Caco-2 (cell line): Measurements from ENCODE around the gene RNU6-9. TPM values are rescaled to one million over a fixed set of nuclear protein-coding genes. Genes with fewer than 3 reads are reported as not detected.

Source experiments
- BruUV-seq: library from RNA; stranded (reverse); fragments of 400-500 nt; replicated peaks from 2 replicates; lab custom pipeline; 2021; lab: Mats Ljungman, UMichigan
- CTCF ChIA-PET: fragments of 300-600 bp; sonication (Branson Sonifier 250); formaldehyde crosslinking; loops from one replicate; lab custom pipeline; 2022; ENCODE audit warnings: antibody characterized with exemption; lab: Charles Lee
- POLR2A ChIA-PET: fragments of 300-600 bp; sonication (Branson Sonifier 250); formaldehyde crosslinking; loops from one replicate; lab custom pipeline; 2022; ENCODE audit warnings: antibody characterized with exemption; lab: Charles Lee
- DNase-seq, 2 experiments: peaks; one replicate each; pipeline versions ENCODE4 v3.0.0 to v3.0.0-alpha.2; 2020 to 2022
- H3K27me3 ChIP-seq: replicated peaks from 2 replicates; pipeline ENCODE4 v1.6.0; 2011; ENCODE audit warnings: low read length; ENCODE audit not compliant: control insufficient read depth, insufficient read depth
- H3K36me3 ChIP-seq: 2 replicates; pipeline ENCODE4 v1.5.1; 2011; ENCODE audit warnings: low read length; ENCODE audit not compliant: control insufficient read depth, insufficient read depth
- H3K4me1 ChIP-seq: fragments of 250-450 bp; sonication (Bioruptor Pico); 2 replicates; pipeline ENCODE4 v1.5.1; 2020; ENCODE audit warnings: mild to moderate bottlenecking
- H3K4me3 ChIP-seq: 2 replicates; pipeline ENCODE4 v1.5.1; 2011; ENCODE audit warnings: low read depth, mild to moderate bottlenecking, control low read depth, low read length
- H3K9me3 ChIP-seq: fragments of 250-450 bp; sonication (Bioruptor Pico); 2 replicates; pipeline ENCODE4 v1.5.1; 2020; ENCODE audit warnings: mild to moderate bottlenecking, moderate library complexity
- H3K27ac Mint-ChIP-seq: one replicate; pipeline ENCODE4 v1.8.0; 2022; ENCODE audit warnings: mixed read lengths; ENCODE audit not compliant: unreplicated experiment
- H3K27me3 Mint-ChIP-seq: one replicate; pipeline ENCODE4 v1.8.0; 2022; ENCODE audit warnings: mixed read lengths; ENCODE audit not compliant: insufficient read depth, unreplicated experiment
- H3K36me3 Mint-ChIP-seq: one replicate; pipeline ENCODE4 v1.8.0; 2022; ENCODE audit warnings: mild to moderate bottlenecking, mixed read lengths; ENCODE audit not compliant: insufficient read depth, unreplicated experiment
- H3K4me1 Mint-ChIP-seq: one replicate; pipeline ENCODE4 v1.8.0; 2022; ENCODE audit warnings: low read depth, mixed read lengths; ENCODE audit not compliant: unreplicated experiment
- H3K4me3 Mint-ChIP-seq: one replicate; pipeline ENCODE4 v1.8.0; 2022; ENCODE audit warnings: mild to moderate bottlenecking, moderate library complexity, mixed read lengths; ENCODE audit not compliant: unreplicated experiment
- H3K9me3 Mint-ChIP-seq: one replicate; pipeline ENCODE4 v1.8.0; 2022; ENCODE audit warnings: mixed read lengths; ENCODE audit not compliant: unreplicated experiment
- intact Hi-C: fragments of 100-400 bp; cut with micrococcal nuclease; formaldehyde crosslinking; loops from one replicate; pipeline ENCODE4 v1.10.0; 2022; ENCODE audit not compliant: unreplicated experiment
- total RNA-seq: library from RNA; stranded (reverse); gene quantifications from 2 replicates; pipeline ENCODE4 v1.2.3, GENCODE V29; 2022
- TF ChIP-seq, protein P1 (sequence below), 2 experiments: fragments of 200-600 bp in 1 of 2; IDR thresholded peaks; 1 replicate in 1 of 2; 2 replicates in 1 of 2; pipeline versions ENCODE4 v1.5.1 to v1.8.0; 2011 to 2022; ENCODE audit warnings: antibody characterized with exemption in 1 of 2, control low read depth in 1 of 2, inconsistent platforms in 1 of 2, low read depth in 1 of 2, low read length in 1 of 2, mild to moderate bottlenecking in 1 of 2, moderate library complexity in 1 of 2; ENCODE audit not compliant: insufficient read depth in 1 of 2, severe bottlenecking in 1 of 2, unreplicated experiment in 1 of 2

RNU6-9 gene
- total RNA-seq, 1 experiment from 2014 or later, result not detected

DNA sequence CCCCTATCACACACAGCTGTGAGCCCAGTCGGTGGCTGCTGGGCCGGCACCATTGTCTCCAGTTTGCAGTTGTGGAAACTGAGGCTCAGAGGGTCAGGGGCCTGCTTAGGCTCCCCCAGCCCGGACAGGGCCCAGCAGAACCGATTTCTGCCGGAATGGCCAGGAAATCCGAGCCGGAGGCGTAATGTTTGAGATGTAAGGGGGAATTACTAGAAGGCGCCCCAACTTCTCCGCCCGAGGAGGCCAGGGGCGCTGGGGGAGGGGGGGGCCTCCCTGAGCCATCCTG is 24.8 kb downstream of the RNU6-9 start:
- Mint-ChIP-seq H3K27me3 (no peaks in the 10 kb centered on the region), H3K4me3 (peak overlapping the region; percentile 69), H3K36me3 (peaks cover 12% of the 10 kb centered on the region), H3K4me1 (no peaks in the 10 kb centered on the region), H3K9me3 (no peaks in the 10 kb centered on the region), H3K27ac (no peak overlapping the region)
- ChIA-PET POLR2A (no interaction called here), CTCF (no interaction called here)
- no peak for DNase-seq
- intact Hi-C loops, result no loop called here
- peak overlapping the region; percentile 87 for H3K4me3 ChIP-seq
- 0 out of 2 replicates have a peak, but pooled peaks cover 9% of the 10 kb centered on the region for H3K4me1 ChIP-seq
- no peaks in the 10 kb centered on the region for H3K36me3 ChIP-seq
- no peaks in the 10 kb centered on the region for H3K9me3 ChIP-seq
- no TSS peak for BruUV-seq
- H3K27me3 ChIP-seq, result no peaks in the 10 kb centered on the region
- TF ChIP-seq, protein P1, sequence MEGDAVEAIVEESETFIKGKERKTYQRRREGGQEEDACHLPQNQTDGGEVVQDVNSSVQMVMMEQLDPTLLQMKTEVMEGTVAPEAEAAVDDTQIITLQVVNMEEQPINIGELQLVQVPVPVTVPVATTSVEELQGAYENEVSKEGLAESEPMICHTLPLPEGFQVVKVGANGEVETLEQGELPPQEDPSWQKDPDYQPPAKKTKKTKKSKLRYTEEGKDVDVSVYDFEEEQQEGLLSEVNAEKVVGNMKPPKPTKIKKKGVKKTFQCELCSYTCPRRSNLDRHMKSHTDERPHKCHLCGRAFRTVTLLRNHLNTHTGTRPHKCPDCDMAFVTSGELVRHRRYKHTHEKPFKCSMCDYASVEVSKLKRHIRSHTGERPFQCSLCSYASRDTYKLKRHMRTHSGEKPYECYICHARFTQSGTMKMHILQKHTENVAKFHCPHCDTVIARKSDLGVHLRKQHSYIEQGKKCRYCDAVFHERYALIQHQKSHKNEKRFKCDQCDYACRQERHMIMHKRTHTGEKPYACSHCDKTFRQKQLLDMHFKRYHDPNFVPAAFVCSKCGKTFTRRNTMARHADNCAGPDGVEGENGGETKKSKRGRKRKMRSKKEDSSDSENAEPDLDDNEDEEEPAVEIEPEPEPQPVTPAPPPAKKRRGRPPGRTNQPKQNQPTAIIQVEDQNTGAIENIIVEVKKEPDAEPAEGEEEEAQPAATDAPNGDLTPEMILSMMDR (IDR thresholded peaks at IDR 0.05; ENCODE audit: insufficient read depth in 1 of 2, low read depth in 1 of 2, low read length in 1 of 2, severe bottlenecking in 1 of 2, unreplicated experiment in 1 of 2), result no peak

DNA sequence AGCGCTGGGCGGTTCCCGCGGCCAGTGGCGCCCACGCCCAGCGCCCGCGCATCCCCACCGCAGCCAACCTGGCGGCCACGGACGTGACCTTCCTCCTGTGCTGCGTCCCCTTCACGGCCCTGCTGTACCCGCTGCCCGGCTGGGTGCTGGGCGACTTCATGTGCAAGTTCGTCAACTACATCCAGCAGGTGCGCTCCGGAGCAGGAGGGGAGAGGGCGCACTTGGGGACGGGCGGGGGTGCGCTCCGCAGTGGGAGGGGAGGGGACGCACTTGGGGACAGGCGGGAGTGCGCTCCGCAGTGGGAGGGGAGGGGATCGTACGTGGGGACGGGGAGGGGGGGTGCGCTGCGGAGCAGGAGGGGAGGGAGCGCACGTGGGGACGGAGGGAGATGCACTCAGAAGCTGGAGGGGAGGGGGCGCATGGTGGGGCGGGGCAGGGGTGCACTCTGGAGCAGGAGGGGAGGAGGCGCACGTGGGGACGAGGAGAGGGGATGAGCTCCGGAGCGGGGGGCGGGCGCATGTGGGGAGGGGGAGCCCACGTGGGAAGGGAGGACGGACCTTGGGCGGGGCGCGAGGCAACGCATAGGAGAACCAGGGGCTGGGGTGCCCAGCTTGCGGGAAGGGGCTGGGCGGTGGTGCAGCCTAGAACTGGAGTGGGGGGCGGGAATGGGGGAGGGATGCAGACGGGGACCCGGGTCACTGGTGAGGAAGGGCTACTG is 25.4 kb downstream of the RNU6-9 start:
- Histone ChIP-seq H3K9me3 (no peaks in the 10 kb centered on the region), H3K4me1 (0 out of 2 replicates have a peak, but pooled peaks cover 11% of the 10 kb centered on the region), H3K36me3 (no peaks in the 10 kb centered on the region), H3K4me3 (peak overlapping the region; percentile 87), H3K27me3 (no peaks in the 10 kb centered on the region)
- Mint-ChIP-seq H3K4me3 (peak overlapping the region; percentile 69), H3K4me1 (no peaks in the 10 kb centered on the region), H3K36me3 (peaks cover 12% of the 10 kb centered on the region), H3K27ac (no peak overlapping the region), H3K9me3 (no peaks in the 10 kb centered on the region), H3K27me3 (no peaks in the 10 kb centered on the region)
- TF ChIP-seq, protein P1 (IDR thresholded peaks at IDR 0.05; ENCODE audit: insufficient read depth in 1 of 2, low read depth in 1 of 2, low read length in 1 of 2, severe bottlenecking in 1 of 2, unreplicated experiment in 1 of 2), result no peak
- intact Hi-C loops, result no loop called here
- ChIA-PET CTCF (interaction anchor here (1.5 kb wide), 1 partner anchor 66 kb away, joined by 7 read pairs; the partner anchor contains the start of gene WDR18), POLR2A (no interaction called here)
- BruUV-seq, result no TSS peak
- DNase-seq, result no peak

DNA sequence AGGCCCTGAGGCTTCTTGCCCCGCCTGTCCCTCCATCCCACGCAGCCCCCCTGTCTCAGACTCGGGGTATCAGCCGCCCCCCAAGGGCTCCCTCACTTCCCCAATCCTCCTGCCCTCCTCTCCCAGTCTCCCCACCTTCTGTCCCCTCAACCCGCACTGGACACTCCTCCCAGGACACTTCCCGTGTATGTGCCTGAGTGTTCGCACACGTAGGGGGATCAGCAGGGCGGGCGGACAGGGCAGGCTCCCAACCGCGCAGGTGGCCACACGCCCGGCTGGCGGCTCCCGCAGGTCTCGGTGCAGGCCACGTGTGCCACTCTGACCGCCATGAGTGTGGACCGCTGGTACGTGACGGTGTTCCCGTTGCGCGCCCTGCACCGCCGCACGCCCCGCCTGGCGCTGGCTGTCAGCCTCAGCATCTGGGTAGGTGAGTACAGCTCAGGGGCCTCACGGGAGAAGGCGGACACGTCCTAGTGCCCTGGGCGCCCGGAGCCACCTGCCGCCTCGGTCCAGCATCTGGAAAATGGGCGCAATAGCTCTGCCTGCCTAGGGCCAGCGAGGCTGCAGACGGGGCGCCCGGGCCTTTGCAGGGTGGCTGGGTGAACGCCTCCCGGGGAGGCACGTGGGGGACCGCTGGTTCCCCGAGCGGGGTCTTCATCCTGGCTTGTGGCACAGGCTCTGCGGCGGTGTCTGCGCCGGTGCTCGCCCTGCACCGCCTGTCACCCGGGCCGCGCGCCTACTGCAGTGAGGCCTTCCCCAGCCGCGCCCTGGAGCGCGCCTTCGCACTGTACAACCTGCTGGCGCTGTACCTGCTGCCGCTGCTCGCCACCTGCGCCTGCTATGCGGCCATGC is 26.1 kb downstream of the RNU6-9 start:
- no peaks in the 10 kb centered on the region for H3K36me3 ChIP-seq
- no peaks in the 10 kb centered on the region for H3K27me3 Mint-ChIP-seq
- H3K4me3 ChIP-seq, result no peak overlapping the region
- no peak overlapping the region for H3K27ac Mint-ChIP-seq
- peak overlapping the region; percentile 42 for H3K4me3 Mint-ChIP-seq
- intact Hi-C loops, result no loop called here
- no peaks in the 10 kb centered on the region for H3K9me3 ChIP-seq
- peaks cover 12% of the 10 kb centered on the region for H3K36me3 Mint-ChIP-seq
- no peaks in the 10 kb centered on the region for H3K4me1 Mint-ChIP-seq
- POLR2A ChIA-PET, result no interaction called here
- no peak for DNase-seq
- no peaks in the 10 kb centered on the region for H3K9me3 Mint-ChIP-seq
- H3K27me3 ChIP-seq, result no peaks in the 10 kb centered on the region
- no TSS peak for BruUV-seq
- CTCF ChIA-PET, result interaction anchor here (1.5 kb wide), 1 partner anchor 65 kb away, joined by 7 read pairs; the partner anchor contains the start of gene WDR18
- peaks cover 19% of the 10 kb centered on the region for H3K4me1 ChIP-seq
- TF ChIP-seq, protein P1 (IDR thresholded peaks at IDR 0.05; ENCODE audit: insufficient read depth in 1 of 2, low read depth in 1 of 2, low read length in 1 of 2, severe bottlenecking in 1 of 2, unreplicated experiment in 1 of 2), result no peak
